Peyer's patch (tissue), 4 donors: Measurements from ENCODE around the gene DOK6.

Source experiments
- POLR2A ChIP-seq, 2 donors: fragments of 450-650 bp; IDR thresholded peaks; one replicate each; pipeline ENCODE4 v1.5.1; 2017; ENCODE audit warnings: antibody characterized with exemption in 2 of 2, mild to moderate bottlenecking in 2 of 2, moderate library complexity in 2 of 2
- TF ChIP-seq, protein P1 (sequence below), 6 experiments: fragments of 450-650 bp in 4 of 6; fragments of 200-600 bp in 2 of 6; sonication (generic) in 1 of 6; IDR thresholded peaks; one replicate each; pipeline ENCODE4 v1.5.1; 2017 to 2019; ENCODE audit warnings: antibody characterized with exemption in 6 of 6, mild to moderate bottlenecking in 3 of 6, moderate library complexity in 1 of 6

GRCh38 chr18:69865776-69866175 lies 465.1 kb downstream of the DOK6 start:
- TF ChIP-seq, protein P1, sequence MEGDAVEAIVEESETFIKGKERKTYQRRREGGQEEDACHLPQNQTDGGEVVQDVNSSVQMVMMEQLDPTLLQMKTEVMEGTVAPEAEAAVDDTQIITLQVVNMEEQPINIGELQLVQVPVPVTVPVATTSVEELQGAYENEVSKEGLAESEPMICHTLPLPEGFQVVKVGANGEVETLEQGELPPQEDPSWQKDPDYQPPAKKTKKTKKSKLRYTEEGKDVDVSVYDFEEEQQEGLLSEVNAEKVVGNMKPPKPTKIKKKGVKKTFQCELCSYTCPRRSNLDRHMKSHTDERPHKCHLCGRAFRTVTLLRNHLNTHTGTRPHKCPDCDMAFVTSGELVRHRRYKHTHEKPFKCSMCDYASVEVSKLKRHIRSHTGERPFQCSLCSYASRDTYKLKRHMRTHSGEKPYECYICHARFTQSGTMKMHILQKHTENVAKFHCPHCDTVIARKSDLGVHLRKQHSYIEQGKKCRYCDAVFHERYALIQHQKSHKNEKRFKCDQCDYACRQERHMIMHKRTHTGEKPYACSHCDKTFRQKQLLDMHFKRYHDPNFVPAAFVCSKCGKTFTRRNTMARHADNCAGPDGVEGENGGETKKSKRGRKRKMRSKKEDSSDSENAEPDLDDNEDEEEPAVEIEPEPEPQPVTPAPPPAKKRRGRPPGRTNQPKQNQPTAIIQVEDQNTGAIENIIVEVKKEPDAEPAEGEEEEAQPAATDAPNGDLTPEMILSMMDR (IDR thresholded peaks at IDR 0.05): no peak
- no peak for TF ChIP-seq POLR2A (IDR thresholded peaks at IDR 0.05)
